ENCODE data around the gene PREB.
"Not testable (repeated sequence)": the region's sequence is repeated elsewhere in the genome, so short reads cannot be mapped to it uniquely, and the experiment has no call there.

The PREB gene

DNA sequence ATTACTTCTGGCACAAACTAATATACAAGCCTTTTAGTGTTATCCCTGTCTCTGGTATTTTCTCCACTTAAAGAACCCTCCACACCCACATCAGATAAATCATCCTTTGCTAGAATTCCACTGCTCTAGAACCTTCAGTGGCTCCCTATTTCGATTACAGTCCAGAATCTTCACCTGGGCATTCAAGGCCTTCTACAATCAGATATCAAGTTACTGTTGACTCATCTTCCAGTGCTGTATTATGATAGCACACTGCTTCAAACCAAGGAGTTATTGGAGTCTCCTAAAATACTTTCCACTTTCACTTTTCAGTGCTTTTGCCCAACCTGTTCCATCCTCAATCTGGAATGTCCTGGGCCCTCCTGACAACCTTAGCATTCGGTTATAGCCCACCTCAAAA, 18.9 kb downstream of the PREB start:
- no peak for DNase-seq (ENCODE audit: low read depth)
- TF ChIP-seq, protein P1, sequence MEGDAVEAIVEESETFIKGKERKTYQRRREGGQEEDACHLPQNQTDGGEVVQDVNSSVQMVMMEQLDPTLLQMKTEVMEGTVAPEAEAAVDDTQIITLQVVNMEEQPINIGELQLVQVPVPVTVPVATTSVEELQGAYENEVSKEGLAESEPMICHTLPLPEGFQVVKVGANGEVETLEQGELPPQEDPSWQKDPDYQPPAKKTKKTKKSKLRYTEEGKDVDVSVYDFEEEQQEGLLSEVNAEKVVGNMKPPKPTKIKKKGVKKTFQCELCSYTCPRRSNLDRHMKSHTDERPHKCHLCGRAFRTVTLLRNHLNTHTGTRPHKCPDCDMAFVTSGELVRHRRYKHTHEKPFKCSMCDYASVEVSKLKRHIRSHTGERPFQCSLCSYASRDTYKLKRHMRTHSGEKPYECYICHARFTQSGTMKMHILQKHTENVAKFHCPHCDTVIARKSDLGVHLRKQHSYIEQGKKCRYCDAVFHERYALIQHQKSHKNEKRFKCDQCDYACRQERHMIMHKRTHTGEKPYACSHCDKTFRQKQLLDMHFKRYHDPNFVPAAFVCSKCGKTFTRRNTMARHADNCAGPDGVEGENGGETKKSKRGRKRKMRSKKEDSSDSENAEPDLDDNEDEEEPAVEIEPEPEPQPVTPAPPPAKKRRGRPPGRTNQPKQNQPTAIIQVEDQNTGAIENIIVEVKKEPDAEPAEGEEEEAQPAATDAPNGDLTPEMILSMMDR (conservative IDR thresholded peaks at IDR 0.05; ENCODE audit: low read length) = no peak
- no peak overlapping the region for H3K4me3 ChIP-seq (ENCODE audit: low read length)

DNA sequence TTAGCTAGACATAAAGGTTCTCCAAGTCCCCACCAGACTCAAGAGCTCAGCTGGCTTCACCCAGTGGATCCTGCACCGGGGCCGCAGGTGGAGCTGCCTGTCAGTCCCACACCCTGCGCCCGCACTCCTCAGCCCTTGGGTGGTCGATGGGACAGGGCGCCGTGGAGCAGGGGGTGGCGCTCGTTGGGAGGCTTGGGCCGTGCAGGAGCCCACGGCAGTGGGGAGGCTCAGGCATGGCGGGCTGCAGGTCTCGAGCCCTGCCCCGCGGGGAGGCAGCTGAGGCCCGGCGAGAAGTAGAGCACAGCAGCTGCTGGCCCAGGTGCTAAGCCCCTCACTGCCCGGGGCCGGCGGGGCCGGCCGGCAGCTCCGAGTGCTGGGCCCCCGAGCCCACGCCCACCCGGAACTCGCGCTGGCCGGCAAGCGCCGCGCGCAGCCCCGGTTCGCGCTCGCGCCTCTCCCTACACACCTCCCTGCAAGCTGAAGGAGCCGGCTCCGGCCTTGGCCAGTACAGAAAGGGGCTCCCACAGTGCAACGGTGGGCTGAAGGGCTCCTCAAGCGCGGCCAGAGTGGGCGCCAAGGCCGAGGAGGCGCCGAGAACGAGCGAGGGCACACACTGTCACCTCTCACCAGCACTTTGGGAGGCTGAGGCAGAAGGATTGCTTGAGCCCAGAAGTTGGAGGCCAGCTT, 22.9 kb downstream of the PREB start:
- DNase-seq (ENCODE audit: low read depth); H3K4me3 ChIP-seq (ENCODE audit: low read length): not testable (repeated sequence)

DNA sequence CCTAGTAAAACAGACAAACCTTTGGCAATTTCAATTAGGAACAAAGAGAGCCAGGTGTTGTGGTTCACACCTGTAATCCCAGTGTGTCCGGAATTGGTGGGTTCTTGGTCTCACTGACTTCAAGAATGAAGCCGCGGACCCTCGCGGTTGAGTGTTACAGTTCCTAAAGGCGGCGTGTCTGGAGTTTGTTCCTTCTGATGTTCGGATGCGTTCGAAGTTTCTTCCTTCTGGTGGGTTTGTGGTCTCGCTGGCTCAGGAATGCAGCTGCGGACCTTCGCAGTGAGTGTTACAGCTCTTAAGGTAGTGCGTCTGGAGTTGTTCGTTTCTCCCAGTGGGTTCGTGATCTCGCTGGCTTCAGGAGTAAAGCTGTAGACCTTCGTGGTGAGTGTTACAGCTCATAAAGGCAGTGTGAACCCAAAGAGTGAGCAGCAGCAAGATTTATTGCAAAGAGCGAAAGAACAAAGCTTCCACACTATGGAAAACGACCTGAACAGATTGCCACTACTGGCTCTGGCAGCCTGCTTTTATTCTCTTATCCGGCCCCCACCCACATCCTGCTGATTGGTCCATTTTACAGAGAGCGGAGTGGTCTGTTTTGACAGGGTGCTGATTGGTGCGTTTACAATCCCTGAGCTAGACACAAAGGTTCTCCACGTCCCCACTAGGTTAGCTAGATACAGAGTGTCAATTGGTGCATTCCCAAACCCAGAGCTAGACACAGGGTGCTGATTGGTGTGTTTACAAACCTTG, 23.7 kb downstream of the PREB start:
- DNase-seq (ENCODE audit: low read depth); H3K4me3 ChIP-seq (ENCODE audit: low read length): not testable (repeated sequence)

DNA sequence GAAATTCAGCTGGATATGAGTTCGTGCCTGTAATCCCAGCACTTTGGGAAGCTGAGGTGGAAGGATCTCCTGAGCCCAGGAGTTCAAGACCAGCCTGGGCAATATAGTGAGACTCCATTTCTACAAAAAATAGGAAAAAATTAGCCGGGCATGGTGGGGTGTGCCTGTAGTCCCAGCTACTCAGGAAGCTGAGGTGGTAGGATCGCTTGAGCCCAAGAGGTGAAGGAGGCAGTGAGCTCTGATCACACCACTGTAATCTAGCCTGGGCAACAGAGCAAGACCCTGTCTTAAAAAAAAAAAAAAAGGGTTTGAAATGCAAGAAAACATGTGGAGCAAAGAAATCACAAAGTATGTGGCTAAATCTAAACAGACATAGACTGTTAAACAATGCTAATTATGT, 25.4 kb downstream of the PREB start:
- H3K4me3 ChIP-seq (ENCODE audit: low read length) = no peak overlapping the region
- TF ChIP-seq, protein P1 (conservative IDR thresholded peaks at IDR 0.05; ENCODE audit: low read length) = no peak
- no peak for DNase-seq (ENCODE audit: low read depth)

DNA sequence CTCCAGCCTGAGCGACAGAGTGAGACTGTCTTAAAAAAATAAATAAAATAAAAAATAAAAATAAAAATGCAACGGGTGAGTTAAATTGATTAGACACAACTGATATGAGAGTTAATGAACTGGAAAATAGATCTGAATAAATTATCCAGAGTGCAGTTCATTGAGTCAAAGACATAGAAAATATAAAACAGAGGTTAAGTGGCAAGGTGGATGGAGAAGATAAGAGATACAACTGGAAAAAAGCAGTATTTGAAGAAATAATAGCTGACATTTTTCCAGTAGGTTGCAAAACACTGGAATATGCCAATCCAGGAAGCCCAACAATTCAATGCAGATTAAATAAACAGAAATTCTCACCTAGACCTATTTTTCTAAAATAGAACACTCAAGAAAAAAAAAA, 26.2 kb downstream of the PREB start:
- no peak for DNase-seq (ENCODE audit: low read depth)
- no peak overlapping the region for H3K4me3 ChIP-seq (ENCODE audit: low read length)
- TF ChIP-seq, protein P1 (conservative IDR thresholded peaks at IDR 0.05; ENCODE audit: low read length) = no peak

DNA sequence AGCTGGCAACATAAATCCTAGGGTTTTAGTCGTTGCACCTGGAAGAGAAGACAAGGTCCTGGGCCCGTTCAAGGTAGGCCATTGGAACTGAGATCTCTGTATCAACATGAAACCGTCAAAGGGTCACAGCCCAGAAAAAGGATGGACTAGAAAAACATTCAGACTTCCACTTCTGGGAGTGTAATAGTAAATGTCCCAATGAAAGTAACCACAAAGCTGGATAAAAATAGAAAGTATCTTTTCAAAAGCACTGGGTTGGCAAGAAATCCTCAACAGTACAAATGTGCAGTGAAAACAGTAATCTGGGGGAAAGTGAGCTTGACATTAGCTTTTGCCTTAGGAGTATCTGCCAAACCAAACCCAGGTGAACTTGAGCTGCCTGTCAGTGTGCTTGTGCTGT, 28.5 kb downstream of the PREB start:
- no peak overlapping the region for H3K4me3 ChIP-seq (ENCODE audit: low read length)
- no peak for DNase-seq (ENCODE audit: low read depth)
- TF ChIP-seq, protein P1 (conservative IDR thresholded peaks at IDR 0.05; ENCODE audit: low read length) = no peak

DNA sequence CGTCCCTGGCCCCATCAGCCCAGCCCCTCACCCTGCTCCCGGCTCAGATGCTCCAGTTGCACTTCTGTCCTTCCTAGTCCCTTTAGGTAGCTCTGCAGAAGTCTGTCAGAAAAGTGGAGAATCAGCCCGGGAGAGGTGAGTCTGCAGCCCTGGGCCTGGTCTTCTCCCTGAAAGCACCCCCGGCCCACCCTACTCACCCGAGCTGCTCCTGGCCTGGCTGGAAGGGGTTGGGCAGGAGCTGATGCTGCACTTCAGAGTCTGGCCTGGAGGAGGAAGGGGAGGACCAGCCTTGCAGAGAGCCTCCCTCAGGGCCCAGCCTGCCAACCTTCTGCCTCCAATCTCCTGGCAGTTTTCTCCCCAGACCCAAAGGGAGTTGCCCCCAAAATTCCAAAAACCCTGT, 32.1 kb downstream of the PREB start:
- H3K4me3 ChIP-seq (ENCODE audit: low read length) = no peak overlapping the region
- no peak for DNase-seq (ENCODE audit: low read depth)
- TF ChIP-seq, protein P1 (conservative IDR thresholded peaks at IDR 0.05; ENCODE audit: low read length) = no peak

DNA sequence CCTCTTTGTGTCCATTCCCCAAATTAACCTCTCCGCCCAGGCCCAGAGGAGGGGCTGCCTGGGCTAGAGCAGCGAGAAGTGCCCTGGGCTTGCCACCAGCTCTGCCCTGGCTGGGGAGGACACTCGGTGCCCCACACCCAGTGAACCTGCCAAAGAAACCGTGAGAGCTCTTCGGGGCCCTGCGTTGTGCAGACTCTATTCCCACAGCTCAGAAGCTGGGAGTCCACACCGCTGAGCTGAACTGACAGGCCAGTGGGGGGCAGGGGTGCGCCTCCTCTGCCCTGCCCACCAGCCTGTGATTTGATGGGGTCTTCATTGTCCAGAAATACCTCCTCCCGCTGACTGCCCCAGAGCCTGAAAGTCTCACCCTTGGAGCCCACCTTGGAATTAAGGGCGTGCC, 34.4 kb downstream of the PREB start:
- TF ChIP-seq, protein P1 (conservative IDR thresholded peaks at IDR 0.05; ENCODE audit: low read length) = no peak
- no peak for DNase-seq (ENCODE audit: low read depth)
- H3K4me3 ChIP-seq (ENCODE audit: low read length) = no peak overlapping the region

Data from AG10803 (cell line).